Upper lobe of right lung (tissue), 1 donor: ENCODE results near the gene EDIL3. TPM values are rescaled to one million over a fixed set of nuclear protein-coding genes. Genes with fewer than 3 reads are reported as not detected.

Experiments
- ATAC-seq: fragments of 200-7000 bp; cut with Tn5 transposase; one replicate; pipeline ENCODE4 v1.9.1; 2020; ENCODE audit warnings: mild to moderate bottlenecking, moderate library complexity
- DNase-seq: peaks from one replicate; pipeline ENCODE4 v3.0.0-alpha.2; 2020
- H3K27ac ChIP-seq: fragments of 200-600 bp; one replicate; pipeline ENCODE4 v1.8.0; 2022
- H3K27me3 ChIP-seq: fragments of 200-600 bp; one replicate; pipeline ENCODE4 v1.8.0; 2022; ENCODE audit warnings: mild to moderate bottlenecking
- H3K36me3 ChIP-seq: fragments of 200-600 bp; one replicate; pipeline ENCODE4 v1.8.0; 2022
- H3K4me1 ChIP-seq: fragments of 200-600 bp; one replicate; pipeline ENCODE4 v1.8.0; 2022
- H3K4me3 ChIP-seq: fragments of 200-600 bp; one replicate; pipeline ENCODE4 v1.8.0; 2022; ENCODE audit warnings: mild to moderate bottlenecking
- H3K9me3 ChIP-seq: fragments of 200-600 bp; one replicate; pipeline ENCODE4 v1.8.0; 2022
- CTCF ChIP-seq: fragments of 200-600 bp; IDR thresholded peaks from one replicate; pipeline ENCODE4 v1.8.0; 2022; ENCODE audit warnings: antibody characterized with exemption
- intact Hi-C: fragments of 100-400 bp; cut with DNase I; formaldehyde crosslinking; loops from one replicate; pipeline ENCODE4 v1.11.0; 2022
- total RNA-seq: library from RNA; stranded (reverse); fragmentation: NEBNext Ultra II Directional; extraction: Animal tissue kit (Norgen Biotek cat#: 25700); gene quantifications from one replicate; pipeline ENCODE4 v1.2.1, GENCODE V29; 2021
- donor health status: DM: no; HTN: yes; CAD: no; lungs with severe emphysema.

The EDIL3 gene
- total RNA-seq, 1 donor from 2014 or later, result 42.4 TPM

DNA sequence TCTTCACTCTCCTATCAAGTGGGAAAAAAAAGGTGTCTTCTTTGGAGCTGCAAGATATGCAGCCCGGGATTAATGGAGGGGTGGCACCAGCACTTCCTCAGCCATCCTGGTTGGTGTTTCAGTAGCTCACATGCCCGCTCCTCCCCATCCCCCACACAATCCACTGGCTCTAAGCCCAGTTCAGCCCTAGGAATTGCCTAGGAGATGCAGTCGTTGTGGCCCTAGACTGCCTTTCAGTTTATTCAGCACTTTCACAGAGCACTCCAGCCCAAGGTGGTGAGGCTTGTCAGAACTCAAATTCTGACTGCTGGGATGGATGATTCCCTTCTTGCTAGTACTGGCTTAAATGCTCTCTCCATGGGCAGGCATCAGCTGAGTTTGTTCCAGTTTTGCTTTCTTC is 35.1 kb upstream of the EDIL3 start:
- no peaks in the 10 kb centered on the region for H3K36me3 ChIP-seq
- no peaks in the 10 kb centered on the region for H3K4me1 ChIP-seq
- H3K27me3 ChIP-seq, result no peaks in the 10 kb centered on the region
- no peak for TF ChIP-seq CTCF
- intact Hi-C loops, result no loop called here
- ATAC-seq, result no peak
- no peak overlapping the region for H3K4me3 ChIP-seq
- no peak for DNase-seq
- H3K27ac ChIP-seq, result no peak overlapping the region
- no peaks in the 10 kb centered on the region for H3K9me3 ChIP-seq

DNA sequence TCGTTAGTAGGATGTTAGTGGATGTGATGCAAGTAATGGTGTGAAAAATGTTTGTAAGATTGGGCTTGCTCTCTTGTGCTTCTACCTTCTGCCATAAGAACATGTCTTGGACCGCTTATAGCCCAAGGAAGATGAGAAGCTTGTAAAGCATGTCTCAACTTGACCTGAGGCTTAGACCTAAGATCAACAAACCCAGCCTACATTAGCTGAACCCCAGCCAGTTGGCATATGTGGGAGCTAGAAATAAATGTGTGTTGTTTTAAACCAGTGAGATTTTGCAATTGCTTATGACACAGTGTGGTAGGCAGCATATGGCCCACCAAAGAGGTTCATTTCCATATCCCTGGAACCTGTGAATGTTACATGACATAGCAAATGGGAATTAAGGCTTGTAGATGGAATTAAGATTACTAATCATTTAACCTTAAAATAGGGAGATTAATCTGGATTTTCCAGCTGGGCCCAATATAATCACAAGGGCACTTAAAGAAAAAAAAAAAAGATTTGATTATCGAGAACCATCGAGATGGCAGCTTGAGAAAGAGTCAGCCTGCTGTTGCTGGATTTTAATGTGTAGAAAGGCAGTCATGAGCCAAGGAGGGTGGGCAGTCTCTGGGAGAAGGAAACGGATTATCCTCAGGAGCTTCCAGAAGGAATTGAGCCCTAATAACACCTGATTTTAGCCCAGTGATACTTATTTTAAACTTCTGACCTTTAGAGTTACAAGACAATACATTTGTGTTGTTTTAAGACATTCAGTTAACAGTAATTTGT is 27.3 kb upstream of the EDIL3 start:
- ATAC-seq (no peak), DNase-seq (no peak)
- Histone ChIP-seq H3K4me1 (no peaks in the 10 kb centered on the region), H3K9me3 (no peaks in the 10 kb centered on the region), H3K27me3 (no peaks in the 10 kb centered on the region), H3K27ac (no peak overlapping the region), H3K36me3 (no peaks in the 10 kb centered on the region), H3K4me3 (no peak overlapping the region)
- TF ChIP-seq CTCF, result no peak
- intact Hi-C loops, result no loop called here

DNA sequence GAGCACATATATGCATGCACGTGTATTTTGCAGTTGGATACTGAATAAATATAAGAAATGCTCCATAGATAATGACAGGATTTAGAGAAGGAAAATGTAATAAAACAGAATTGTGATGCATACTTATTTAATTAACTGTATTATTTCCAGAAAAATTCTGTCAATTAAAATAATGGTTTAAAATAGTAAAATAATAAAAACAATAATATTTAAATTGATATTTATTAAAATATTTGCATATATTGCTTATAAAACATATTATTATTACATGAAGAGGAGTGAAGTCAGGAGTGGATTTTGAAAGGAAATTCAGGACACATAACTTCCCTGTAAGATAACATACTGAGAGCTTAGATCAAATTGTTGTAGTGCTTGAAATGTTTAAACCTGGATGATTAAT is 21.4 kb upstream of the EDIL3 start:
- Histone ChIP-seq H3K9me3 (no peaks in the 10 kb centered on the region), H3K36me3 (no peaks in the 10 kb centered on the region), H3K27ac (no peak overlapping the region), H3K4me1 (no peaks in the 10 kb centered on the region), H3K4me3 (no peak overlapping the region), H3K27me3 (no peaks in the 10 kb centered on the region)
- DNase-seq (no peak), ATAC-seq (no peak)
- no peak for TF ChIP-seq CTCF
- intact Hi-C loops, result no loop called here

DNA sequence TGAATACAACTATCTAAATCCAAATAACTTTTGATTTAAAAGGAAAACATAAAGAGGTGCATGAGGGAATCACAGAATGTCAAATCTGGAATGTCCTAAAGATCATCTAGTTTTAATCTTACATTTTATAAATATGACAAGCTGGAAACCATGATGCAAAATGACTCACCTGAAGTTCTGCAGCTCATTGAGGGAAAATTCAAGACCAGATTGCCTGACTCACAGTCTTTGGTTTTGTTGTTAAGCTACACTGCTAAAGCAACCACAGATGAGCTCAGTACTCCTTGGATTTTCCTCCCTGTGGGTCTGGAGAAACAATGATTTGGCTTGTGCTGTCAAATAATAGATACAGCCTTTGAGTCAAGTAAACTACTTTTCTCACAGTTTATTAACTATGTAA is 19.1 kb upstream of the EDIL3 start:
- H3K27ac ChIP-seq, result no peak overlapping the region
- H3K9me3 ChIP-seq, result no peaks in the 10 kb centered on the region
- no peak for DNase-seq
- H3K4me1 ChIP-seq, result no peaks in the 10 kb centered on the region
- no peak for TF ChIP-seq CTCF
- H3K4me3 ChIP-seq, result no peak overlapping the region
- no peaks in the 10 kb centered on the region for H3K36me3 ChIP-seq
- no peaks in the 10 kb centered on the region for H3K27me3 ChIP-seq
- intact Hi-C loops, result no loop called here
- ATAC-seq, result no peak

- ATAC-seq (no peak), DNase-seq (no peak)
- TF ChIP-seq CTCF, result no peak
Observed at GRCh38 chr5:84397385-84397784, 12.7 kb upstream of the EDIL3 start.

DNA sequence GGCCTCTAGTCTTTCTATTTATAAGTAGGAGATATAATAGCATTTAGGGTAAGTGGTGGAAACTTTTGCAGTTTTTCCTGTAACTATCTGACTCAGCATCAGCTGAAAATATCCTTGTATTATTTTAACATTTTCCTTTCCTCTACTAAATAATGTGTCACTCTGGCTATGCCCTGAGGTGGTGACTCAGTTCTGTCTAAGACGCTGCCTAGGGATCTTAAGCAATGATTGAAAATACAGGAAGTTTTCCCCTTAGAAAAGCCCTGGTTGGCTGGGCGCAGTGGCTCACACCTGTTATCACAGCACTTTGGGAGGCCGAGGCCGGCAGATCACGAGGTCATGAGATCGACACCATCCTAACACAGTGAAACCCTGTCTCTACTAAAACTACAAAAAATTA is 9.3 kb upstream of the EDIL3 start:
- TF ChIP-seq CTCF, result no peak
- H3K27ac ChIP-seq, result no peak overlapping the region
- H3K4me1 ChIP-seq, result no peaks in the 10 kb centered on the region
- ATAC-seq (no peak), DNase-seq (no peak)
- H3K4me3 ChIP-seq, result no peak overlapping the region
- H3K27me3 ChIP-seq, result no peaks in the 10 kb centered on the region
- H3K36me3 ChIP-seq, result no peaks in the 10 kb centered on the region
- H3K9me3 ChIP-seq, result no peaks in the 10 kb centered on the region
- intact Hi-C loops, result no loop called here

More at GRCh38 chr5:84397385-84397784, 12.7 kb upstream of the EDIL3 start:
- no peak overlapping the region for H3K4me3 ChIP-seq
- no peaks in the 10 kb centered on the region for H3K9me3 ChIP-seq
- H3K36me3 ChIP-seq, result no peaks in the 10 kb centered on the region
- H3K4me1 ChIP-seq, result no peaks in the 10 kb centered on the region
- intact Hi-C loops, result no loop called here
- no peaks in the 10 kb centered on the region for H3K27me3 ChIP-seq
- H3K27ac ChIP-seq, result no peak overlapping the region
